ENCODE measurements around the gene SLC40A1. TPM values are rescaled to one million over a fixed set of nuclear protein-coding genes. Genes with fewer than 3 reads are reported as not detected.

Gene SLC40A1
- total RNA-seq, 1 experiment from 2014 or later: not detected

DNA sequence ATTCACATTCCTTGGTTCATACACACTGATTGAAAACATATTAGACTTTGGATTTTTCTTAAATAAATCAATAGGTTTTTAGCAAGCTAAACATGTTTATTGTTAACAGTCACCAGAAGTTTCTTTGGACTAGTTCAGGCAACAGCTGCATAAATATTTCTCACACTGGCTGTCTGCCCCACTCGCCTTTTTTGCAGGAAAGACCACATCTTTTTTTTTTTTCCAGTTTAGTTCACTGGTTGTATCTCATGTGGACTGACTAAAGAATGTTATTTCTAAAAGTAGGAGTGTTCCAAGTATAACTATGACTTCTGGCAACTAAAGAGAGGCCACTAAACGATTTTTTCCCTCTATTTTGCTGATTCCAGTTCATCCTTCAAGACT is 31.1 kb downstream of the SLC40A1 start:
- no peaks in the 10 kb centered on the region for H3K23me2 ChIP-seq (ENCODE audit: insufficient read length, low read depth, low read length, poor library complexity, severe bottlenecking)
- H2AK5ac ChIP-seq (ENCODE audit: insufficient read length, low read length): no peak overlapping the region
- no peak overlapping the region for H2AFZ ChIP-seq (ENCODE audit: low read length)
- DNase-seq: no peak
- no peaks in the 10 kb centered on the region for H3K79me2 ChIP-seq (ENCODE audit: insufficient read depth, low read length)
- no peak overlapping the region for H3K23ac ChIP-seq (ENCODE audit: insufficient read length, low read depth, low read length)
- no peaks in the 10 kb centered on the region for H3K9me3 Mint-ChIP-seq
- no peak overlapping the region for H3K4ac ChIP-seq (ENCODE audit: low read depth, low read length)
- H3T11ph ChIP-seq (ENCODE audit: low read length): no peak overlapping the region
- no peaks in the 10 kb centered on the region for H3K4me1 ChIP-seq (ENCODE audit: insufficient read depth, low read length)
- H3K27ac Mint-ChIP-seq: no peak overlapping the region
- H3K4me3 Mint-ChIP-seq: no peak overlapping the region
- H3K79me1 ChIP-seq (ENCODE audit: insufficient read depth, low read depth, low read length, poor library complexity, severe bottlenecking): no peaks in the 10 kb centered on the region
- no peak overlapping the region for H2BK120ac ChIP-seq (ENCODE audit: low read depth, low read length, poor library complexity, severe bottlenecking)
- H2BK15ac ChIP-seq (ENCODE audit: low read depth, low read length): no peak overlapping the region
- peaks cover 3% of the 10 kb centered on the region for H3K27me3 Mint-ChIP-seq (ENCODE audit: low read depth)
- H3K36me3 Mint-ChIP-seq (ENCODE audit: insufficient read depth in 1 of 3, low read depth in 3 of 3): no peaks in the 10 kb centered on the region
- H4K8ac ChIP-seq (replicated peaks; ENCODE audit: insufficient read length, low read depth, low read length): no peak overlapping the region
- H3K27ac ChIP-seq (ENCODE audit: insufficient read length, low read depth, low read length): no peak overlapping the region
- H3K14ac ChIP-seq (ENCODE audit: insufficient read depth, low read length): no peak overlapping the region
- no peak overlapping the region for H3K18ac ChIP-seq (ENCODE audit: insufficient read length, low read depth, low read length)
- TF ChIP-seq, protein P1, sequence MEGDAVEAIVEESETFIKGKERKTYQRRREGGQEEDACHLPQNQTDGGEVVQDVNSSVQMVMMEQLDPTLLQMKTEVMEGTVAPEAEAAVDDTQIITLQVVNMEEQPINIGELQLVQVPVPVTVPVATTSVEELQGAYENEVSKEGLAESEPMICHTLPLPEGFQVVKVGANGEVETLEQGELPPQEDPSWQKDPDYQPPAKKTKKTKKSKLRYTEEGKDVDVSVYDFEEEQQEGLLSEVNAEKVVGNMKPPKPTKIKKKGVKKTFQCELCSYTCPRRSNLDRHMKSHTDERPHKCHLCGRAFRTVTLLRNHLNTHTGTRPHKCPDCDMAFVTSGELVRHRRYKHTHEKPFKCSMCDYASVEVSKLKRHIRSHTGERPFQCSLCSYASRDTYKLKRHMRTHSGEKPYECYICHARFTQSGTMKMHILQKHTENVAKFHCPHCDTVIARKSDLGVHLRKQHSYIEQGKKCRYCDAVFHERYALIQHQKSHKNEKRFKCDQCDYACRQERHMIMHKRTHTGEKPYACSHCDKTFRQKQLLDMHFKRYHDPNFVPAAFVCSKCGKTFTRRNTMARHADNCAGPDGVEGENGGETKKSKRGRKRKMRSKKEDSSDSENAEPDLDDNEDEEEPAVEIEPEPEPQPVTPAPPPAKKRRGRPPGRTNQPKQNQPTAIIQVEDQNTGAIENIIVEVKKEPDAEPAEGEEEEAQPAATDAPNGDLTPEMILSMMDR (conservative IDR thresholded peaks at IDR 0.05): no peak
- no peak overlapping the region for H3K9ac ChIP-seq (ENCODE audit: extremely low read depth, insufficient read length, low read length)
- no peak overlapping the region for H2BK20ac ChIP-seq (ENCODE audit: low read depth, low read length, poor library complexity, severe bottlenecking)
- H2BK5ac ChIP-seq (ENCODE audit: insufficient read length, low read length): no peak overlapping the region
- no peak overlapping the region for H2BK12ac ChIP-seq (ENCODE audit: insufficient read length, low read depth, low read length)
- no peak overlapping the region for H3K4me2 ChIP-seq (ENCODE audit: insufficient read depth, insufficient read length, low read length)
- H4K5ac ChIP-seq (ENCODE audit: insufficient read length, low read depth, low read length): no peak overlapping the region
- WGBS (ENCODE audit: extremely low coverage, insufficient read length, low lambda C conversion rate): no CpG with 5 or more reads among the region's 2 CpGs
- H4K20me1 ChIP-seq (ENCODE audit: control insufficient read depth, insufficient read depth, insufficient read length): no peaks in the 10 kb centered on the region
- no peaks in the 10 kb centered on the region for H3K4me1 Mint-ChIP-seq
- H4K91ac ChIP-seq (ENCODE audit: insufficient read length, low read depth, low read length): no peak overlapping the region
- H3K27me3 ChIP-seq (ENCODE audit: insufficient read depth, low read length): no peaks in the 10 kb centered on the region
- no peaks in the 10 kb centered on the region for H3K9me3 ChIP-seq (ENCODE audit: control insufficient read depth, low read depth, low read length)
- no peak overlapping the region for H3K56ac ChIP-seq (ENCODE audit: insufficient read length, low read depth, low read length)
